GM21360 (cell line): ENCODE results near the gene CD300LF.

Source experiments
- ATAC-seq: cut with Tn5 transposase; IDR thresholded peaks from one replicate; pipeline ENCODE4 v1.9.1; 2021; ENCODE audit warnings: mild to moderate bottlenecking, moderate library complexity; ENCODE audit not compliant: unreplicated experiment

CD300LF gene

GRCh38 chr17:74645010-74645409, 67.7 kb downstream of the CD300LF start:
- no peak for ATAC-seq

GRCh38 chr17:74644419-74644818, 68.3 kb downstream of the CD300LF start:
- no peak for ATAC-seq
